Fibroblast of lung (primary cell): ENCODE data around the gene PDE3B. TPM values are rescaled to one million over a fixed set of nuclear protein-coding genes. Genes with fewer than 3 reads are reported as not detected.

Experiments used
- DNase-seq, 2 donors: peaks; one replicate each; pipeline versions ENCODE4 v3.0.0 to v3.0.0-alpha.2; 2010; ENCODE audit warnings: low read depth in 2 of 2
- H2AFZ ChIP-seq: 2 replicates; pipeline ENCODE4 v1.5.1; 2012; ENCODE audit warnings: low read length, control low read depth, inconsistent platforms
- H3K27ac ChIP-seq: 2 replicates; pipeline ENCODE4 v1.5.1; 2011; ENCODE audit warnings: low read length, control low read depth; ENCODE audit not compliant: insufficient read depth
- H3K27me3 ChIP-seq: 2 replicates; pipeline ENCODE4 v1.5.1; 2011; ENCODE audit warnings: mild to moderate bottlenecking, low read length; ENCODE audit not compliant: control insufficient read depth, insufficient read depth
- H3K36me3 ChIP-seq: 2 replicates; pipeline ENCODE4 v1.5.1; 2011; ENCODE audit warnings: low read length; ENCODE audit not compliant: control insufficient read depth, insufficient read depth
- H3K4me1 ChIP-seq: 2 replicates; pipeline ENCODE4 v1.5.1; 2011; ENCODE audit warnings: low read length; ENCODE audit not compliant: control insufficient read depth, insufficient read depth; ENCODE audit errors: extremely low read depth
- H3K4me2 ChIP-seq: 2 replicates; pipeline ENCODE4 v1.5.1; 2011; ENCODE audit warnings: low read length, control low read depth; ENCODE audit not compliant: insufficient read depth; ENCODE audit errors: extremely low read depth
- H3K4me3 ChIP-seq, 4 experiments: fragments of 200-600 bp in 1 of 4; sonication (generic) in 1 of 4; replicated peaks in 1 of 4; 2 replicates each; pipeline ENCODE4 v1.5.1; 2011 to 2016; ENCODE audit warnings: low read length in 4 of 4, low read depth in 3 of 4, mild to moderate bottlenecking in 3 of 4, control low read depth in 2 of 4, inconsistent platforms in 1 of 4, mixed read lengths in 1 of 4; ENCODE audit not compliant: insufficient read depth in 1 of 4; ENCODE audit errors: control extremely low read depth in 1 of 4
- H3K79me2 ChIP-seq: 2 replicates; pipeline ENCODE4 v1.5.1; 2012; ENCODE audit warnings: mild to moderate bottlenecking, low read length, inconsistent platforms; ENCODE audit not compliant: control insufficient read depth, insufficient read depth
- H3K9ac ChIP-seq: 2 replicates; pipeline ENCODE4 v1.5.1; 2011; ENCODE audit warnings: mild to moderate bottlenecking, low read length, control low read depth; ENCODE audit not compliant: insufficient read depth
- H3K9me3 ChIP-seq: 2 replicates; pipeline ENCODE4 v1.5.1; 2012; ENCODE audit warnings: low read depth, low read length; ENCODE audit not compliant: control insufficient read depth, insufficient read depth
- H4K20me1 ChIP-seq: 2 replicates; pipeline ENCODE4 v1.5.1; 2011; ENCODE audit warnings: low read length; ENCODE audit not compliant: control insufficient read depth, insufficient read depth; ENCODE audit errors: extremely low read depth
- CTCF ChIP-seq, 2 donors: IDR thresholded peaks in 1 of 2; conservative IDR thresholded peaks in 1 of 2; 1 replicate in 1 of 2; 2 replicates in 1 of 2; pipeline ENCODE4 v1.5.1; 2011 to 2012; ENCODE audit warnings: low read length in 2 of 2, control low read depth in 1 of 2, inconsistent platforms in 1 of 2, low read depth in 1 of 2, mild to moderate bottlenecking in 1 of 2
- EZH2 ChIP-seq: IDR thresholded peaks from 2 replicates; pipeline ENCODE4 v1.5.1; 2012; ENCODE audit warnings: low read length, control low read depth, mild to moderate bottlenecking; ENCODE audit errors: missing control alignments
- polyA plus RNA-seq, 2 donors: library from polyadenylated mRNA; depleted of rRNA in 1 of 2; stranded (reverse) in 1 of 2; unstranded in 1 of 2; fragments of >200 nt; gene quantifications; 2 replicates each; pipeline ENCODE4 v1.2.1, GENCODE V29; 2011 to 2012; ENCODE audit warnings: missing spikeins in 1 of 2
- total RNA-seq: library from RNA; depleted of rRNA; stranded (reverse); fragments of >200 nt; gene quantifications from 2 replicates; pipeline ENCODE4 v1.2.1, GENCODE V29; 2014

PDE3B gene
- total and polyA plus RNA-seq, 2 donors (not counting 1 experiment from before 2014, with no cell fraction given): 0.43 to 11.2 TPM

GRCh38 chr11:14914536-14914935, 270.9 kb downstream of the PDE3B start:
- Histone ChIP-seq H3K27me3 (no peaks in the 10 kb centered on the region), H3K9ac (no peak overlapping the region), H3K79me2 (no peaks in the 10 kb centered on the region), H4K20me1 (no peaks in the 10 kb centered on the region), H3K27ac (no peak overlapping the region), H3K4me1 (no peaks in the 10 kb centered on the region), H3K4me3 (no peak overlapping the region), H3K4me2 (no peak overlapping the region), H2AFZ (no peak overlapping the region), H3K36me3 (no peaks in the 10 kb centered on the region), H3K9me3 (no peaks in the 10 kb centered on the region)
- no peak for DNase-seq
- TF ChIP-seq EZH2 (no peak), CTCF (conservative IDR thresholded peaks at IDR 0.05 in 1 of 2, IDR thresholded peaks at IDR 0.05 in 1 of 2; ENCODE audit: low read depth in 1 of 2, low read length in 2 of 2) (no peak)

GRCh38 chr11:14916403-14916802, 272.8 kb downstream of the PDE3B start:
- TF ChIP-seq EZH2: no peak
- TF ChIP-seq CTCF (conservative IDR thresholded peaks at IDR 0.05 in 1 of 2, IDR thresholded peaks at IDR 0.05 in 1 of 2; ENCODE audit: low read depth in 1 of 2, low read length in 2 of 2): no peak

More at GRCh38 chr11:14916403-14916802, 272.8 kb downstream of the PDE3B start:
- H2AFZ ChIP-seq: no peak overlapping the region
- no peak overlapping the region for H3K4me3 ChIP-seq
- H3K4me2 ChIP-seq: no peak overlapping the region
- no peak overlapping the region for H3K27ac ChIP-seq
- H3K9me3 ChIP-seq: no peaks in the 10 kb centered on the region
- H3K27me3 ChIP-seq: no peaks in the 10 kb centered on the region
- no peaks in the 10 kb centered on the region for H3K79me2 ChIP-seq
- no peak overlapping the region for H3K9ac ChIP-seq
- no peaks in the 10 kb centered on the region for H4K20me1 ChIP-seq
- no peak for DNase-seq
- H3K4me1 ChIP-seq: no peaks in the 10 kb centered on the region
- no peaks in the 10 kb centered on the region for H3K36me3 ChIP-seq

Other genes with a start within 250 kb of the PDE3B start
- 237 and 292 TPM in 2 replicates for gene COPB1, start 144.0 kb upstream of the PDE3B start, total RNA-seq
- gene COPB1, start 144.0 kb upstream of the PDE3B start, polyA plus RNA-seq: 183 and 264 TPM in 2 replicates
- 136 and 165 TPM in 2 replicates for gene PSMA1, start 123.4 kb upstream of the PDE3B start, total RNA-seq
- 209 and 220 TPM in 2 replicates for gene PSMA1, start 123.4 kb upstream of the PDE3B start, polyA plus RNA-seq
- 10.5 and 13.9 TPM in 2 replicates for gene CYP2R1, start 248.4 kb downstream of the PDE3B start, total RNA-seq
- 3.4 and 4.2 TPM in 2 replicates for gene CYP2R1, start 248.4 kb downstream of the PDE3B start, polyA plus RNA-seq